Ishikawa (cell line): ENCODE measurements around the gene KRT36.

Experiments
- CEBPB ChIP-seq: IDR thresholded peaks from 2 replicates; pipeline ENCODE4 v1.6.1; 2012
- CREB1 ChIP-seq: IDR thresholded peaks from 2 replicates; pipeline ENCODE4 v1.6.1; 2012; ENCODE audit warnings: low read depth
- EGR1 ChIP-seq: IDR thresholded peaks from 2 replicates; pipeline ENCODE4 v1.6.1; 2012
- EP300 ChIP-seq: IDR thresholded peaks from 2 replicates; pipeline ENCODE4 v1.6.1; 2012; ENCODE audit warnings: borderline replicate concordance
- FOXM1 ChIP-seq: IDR thresholded peaks from 2 replicates; pipeline ENCODE4 v1.6.1; 2012; ENCODE audit warnings: low read depth, borderline replicate concordance
- NFIC ChIP-seq: IDR thresholded peaks from 2 replicates; pipeline ENCODE4 v1.6.1; 2012
- RAD21 ChIP-seq: IDR thresholded peaks from 2 replicates; pipeline ENCODE4 v1.6.1; 2012; ENCODE audit warnings: low read depth
- TAF1 ChIP-seq: IDR thresholded peaks from 2 replicates; pipeline ENCODE4 v1.6.1; 2012; ENCODE audit warnings: low read depth, mild to moderate bottlenecking
- TCF12 ChIP-seq: IDR thresholded peaks from 2 replicates; pipeline ENCODE4 v1.6.1; 2012; ENCODE audit warnings: low read depth
- TEAD4 ChIP-seq: IDR thresholded peaks from 2 replicates; pipeline ENCODE4 v1.6.1; 2012
- YY1 ChIP-seq: IDR thresholded peaks from 2 replicates; pipeline ENCODE4 v1.6.1; 2012; ENCODE audit warnings: low read depth
- ZBTB7A ChIP-seq: IDR thresholded peaks from 2 replicates; pipeline ENCODE4 v1.6.1; 2012; ENCODE audit warnings: low read depth
- TF ChIP-seq, protein P1 (sequence below): IDR thresholded peaks from 2 replicates; pipeline ENCODE4 v1.6.1; 2012
- TF ChIP-seq, protein P2 (sequence below): IDR thresholded peaks from 2 replicates; pipeline ENCODE4 v1.6.1; 2012
- TF ChIP-seq, protein P3 (sequence below): IDR thresholded peaks from 2 replicates; pipeline ENCODE4 v1.6.1; 2012; ENCODE audit warnings: low read depth, mild to moderate bottlenecking

Gene KRT36

DNA sequence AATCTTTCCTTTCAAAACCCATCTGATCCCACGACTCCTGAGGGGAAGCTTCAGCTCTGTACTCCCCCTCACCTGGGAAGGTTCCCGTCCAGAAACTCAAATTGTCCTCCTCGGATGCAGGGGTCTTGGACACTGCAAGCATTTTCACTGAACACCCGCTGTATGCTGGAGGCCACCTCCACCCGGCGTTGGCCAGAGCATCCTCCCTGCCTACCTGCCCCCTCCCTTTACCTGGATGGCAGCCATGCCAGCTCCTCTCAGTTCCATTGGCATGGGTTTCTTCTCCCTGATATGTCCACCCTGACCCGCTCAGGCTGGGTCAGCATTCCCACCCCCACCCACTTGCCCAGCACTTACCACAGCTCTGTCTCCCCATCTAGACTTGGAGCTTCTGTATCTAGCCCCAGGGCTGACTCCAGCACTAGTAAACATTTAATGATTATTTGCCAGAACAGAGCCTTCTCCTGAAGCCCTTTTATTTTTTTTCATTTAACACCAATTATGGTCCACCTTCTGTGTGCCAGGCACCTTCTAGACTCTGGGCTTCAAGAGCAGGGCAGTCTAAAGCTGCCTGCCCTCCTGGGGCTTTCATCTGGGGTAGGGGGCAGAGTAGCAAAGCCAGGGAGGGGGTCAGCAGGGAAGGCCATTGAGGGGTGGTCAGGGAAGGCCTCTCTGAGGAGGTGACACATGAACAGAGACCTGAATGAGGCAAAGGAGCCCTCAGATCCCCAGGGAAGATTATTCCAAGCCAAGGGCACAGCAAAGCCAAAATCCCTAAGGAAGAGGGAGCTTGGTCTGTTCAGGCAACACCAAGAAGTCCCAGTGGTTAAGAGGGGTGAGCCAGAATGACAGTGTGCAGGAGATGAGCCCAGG, 47.3 kb upstream of the KRT36 start:
- no peak for TF ChIP-seq YY1
- TF ChIP-seq TAF1 = no peak
- no peak for TF ChIP-seq ZBTB7A
- TF ChIP-seq TEAD4 = no peak
- no peak for TF ChIP-seq NFIC
- no peak for TF ChIP-seq CEBPB
- TF ChIP-seq, protein P1, sequence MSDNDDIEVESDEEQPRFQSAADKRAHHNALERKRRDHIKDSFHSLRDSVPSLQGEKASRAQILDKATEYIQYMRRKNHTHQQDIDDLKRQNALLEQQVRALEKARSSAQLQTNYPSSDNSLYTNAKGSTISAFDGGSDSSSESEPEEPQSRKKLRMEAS = no peak
- TF ChIP-seq EP300 = no peak
- no peak for TF ChIP-seq EGR1
- TF ChIP-seq, protein P2, sequence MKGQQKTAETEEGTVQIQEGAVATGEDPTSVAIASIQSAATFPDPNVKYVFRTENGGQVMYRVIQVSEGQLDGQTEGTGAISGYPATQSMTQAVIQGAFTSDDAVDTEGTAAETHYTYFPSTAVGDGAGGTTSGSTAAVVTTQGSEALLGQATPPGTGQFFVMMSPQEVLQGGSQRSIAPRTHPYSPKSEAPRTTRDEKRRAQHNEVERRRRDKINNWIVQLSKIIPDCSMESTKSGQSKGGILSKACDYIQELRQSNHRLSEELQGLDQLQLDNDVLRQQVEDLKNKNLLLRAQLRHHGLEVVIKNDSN = no peak
- TF ChIP-seq FOXM1 = no peak
- no peak for TF ChIP-seq TCF12
- TF ChIP-seq RAD21 = no peak
- TF ChIP-seq, protein P3, sequence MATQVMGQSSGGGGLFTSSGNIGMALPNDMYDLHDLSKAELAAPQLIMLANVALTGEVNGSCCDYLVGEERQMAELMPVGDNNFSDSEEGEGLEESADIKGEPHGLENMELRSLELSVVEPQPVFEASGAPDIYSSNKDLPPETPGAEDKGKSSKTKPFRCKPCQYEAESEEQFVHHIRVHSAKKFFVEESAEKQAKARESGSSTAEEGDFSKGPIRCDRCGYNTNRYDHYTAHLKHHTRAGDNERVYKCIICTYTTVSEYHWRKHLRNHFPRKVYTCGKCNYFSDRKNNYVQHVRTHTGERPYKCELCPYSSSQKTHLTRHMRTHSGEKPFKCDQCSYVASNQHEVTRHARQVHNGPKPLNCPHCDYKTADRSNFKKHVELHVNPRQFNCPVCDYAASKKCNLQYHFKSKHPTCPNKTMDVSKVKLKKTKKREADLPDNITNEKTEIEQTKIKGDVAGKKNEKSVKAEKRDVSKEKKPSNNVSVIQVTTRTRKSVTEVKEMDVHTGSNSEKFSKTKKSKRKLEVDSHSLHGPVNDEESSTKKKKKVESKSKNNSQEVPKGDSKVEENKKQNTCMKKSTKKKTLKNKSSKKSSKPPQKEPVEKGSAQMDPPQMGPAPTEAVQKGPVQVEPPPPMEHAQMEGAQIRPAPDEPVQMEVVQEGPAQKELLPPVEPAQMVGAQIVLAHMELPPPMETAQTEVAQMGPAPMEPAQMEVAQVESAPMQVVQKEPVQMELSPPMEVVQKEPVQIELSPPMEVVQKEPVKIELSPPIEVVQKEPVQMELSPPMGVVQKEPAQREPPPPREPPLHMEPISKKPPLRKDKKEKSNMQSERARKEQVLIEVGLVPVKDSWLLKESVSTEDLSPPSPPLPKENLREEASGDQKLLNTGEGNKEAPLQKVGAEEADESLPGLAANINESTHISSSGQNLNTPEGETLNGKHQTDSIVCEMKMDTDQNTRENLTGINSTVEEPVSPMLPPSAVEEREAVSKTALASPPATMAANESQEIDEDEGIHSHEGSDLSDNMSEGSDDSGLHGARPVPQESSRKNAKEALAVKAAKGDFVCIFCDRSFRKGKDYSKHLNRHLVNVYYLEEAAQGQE = no peak

DNA sequence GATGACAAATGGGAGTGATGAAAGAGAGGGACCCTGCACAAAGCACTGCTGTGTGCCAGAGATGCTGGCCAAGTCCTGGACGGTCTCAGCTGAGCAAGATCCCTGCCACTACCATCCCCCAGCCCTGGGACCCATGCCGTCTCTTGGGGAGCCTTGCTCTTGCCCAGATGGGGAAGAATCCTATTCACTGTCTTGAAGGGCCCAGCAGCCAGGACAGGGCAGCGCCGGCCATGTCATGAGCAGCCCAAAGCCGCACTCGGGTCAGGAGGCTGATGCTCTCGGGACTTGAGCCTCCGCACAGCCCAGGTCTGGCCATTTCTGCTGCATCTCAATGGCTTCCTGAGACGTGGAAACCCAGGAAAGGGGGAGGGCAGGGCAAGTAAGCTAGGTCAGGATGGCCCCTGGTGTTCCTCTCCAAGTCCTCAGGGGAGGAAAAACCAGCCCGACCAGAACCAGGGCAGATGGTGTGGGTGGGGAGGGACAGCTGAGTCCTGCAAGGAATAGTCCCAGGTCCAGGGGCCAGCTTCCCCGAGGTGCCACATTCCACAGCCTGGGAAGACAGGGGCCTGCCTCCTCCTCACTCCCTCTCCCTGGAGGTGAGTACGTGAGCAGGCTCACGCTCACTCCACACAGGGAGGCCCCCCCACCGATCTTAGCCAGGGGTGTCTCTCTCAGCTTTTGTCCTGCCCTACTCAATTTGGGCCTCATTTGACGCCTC, 46.2 kb upstream of the KRT36 start:
- TF ChIP-seq TEAD4 (peak; percentile 43), TCF12 (peak; percentile 66), CEBPB (no peak), EGR1 (peak; percentile 63)
- TF ChIP-seq, protein P1 = peak; percentile 55; the same call in 1 of the 2 replicates

DNA sequence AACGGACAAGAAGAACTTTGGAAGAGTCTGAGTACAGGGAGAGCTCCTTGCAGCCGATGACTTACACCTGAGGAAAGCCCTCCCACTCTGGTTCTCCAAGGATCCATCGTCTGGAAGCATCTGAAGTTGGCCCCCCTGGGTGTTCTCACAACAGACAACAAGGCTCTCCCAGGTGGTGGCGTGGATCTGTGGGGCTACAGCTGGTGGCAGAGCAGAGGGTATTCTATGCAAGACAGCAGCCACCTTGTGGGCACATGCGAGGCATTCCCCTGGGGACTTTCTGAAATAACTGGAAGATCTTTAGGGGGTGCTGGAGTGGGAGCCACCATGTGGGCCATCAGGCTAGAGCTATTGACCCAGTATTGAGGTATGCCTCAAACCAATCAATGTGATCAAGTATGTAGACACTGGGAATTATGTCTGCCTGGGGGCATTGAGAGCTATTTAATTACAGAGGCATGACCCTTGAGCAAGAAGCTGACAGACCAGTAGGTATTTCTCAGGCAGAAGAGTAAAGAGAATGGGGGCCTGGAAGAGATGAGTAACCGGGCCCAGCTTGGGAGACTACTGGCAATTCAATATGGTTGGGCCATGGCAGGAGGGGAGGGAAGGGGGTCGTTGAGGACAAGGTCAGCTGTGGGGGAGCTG, 45.3 kb upstream of the KRT36 start:
- TF ChIP-seq EP300 (no peak), FOXM1 (no peak), TEAD4 (no peak), EGR1 (no peak), YY1 (no peak), RAD21 (no peak; the same call in 1 of the 2 replicates), ZBTB7A (no peak), NFIC (no peak), TAF1 (no peak), CREB1 (no peak)
- TF ChIP-seq, protein P2 = no peak
- TF ChIP-seq, protein P3 = no peak
- TF ChIP-seq, protein P1 = no peak

DNA sequence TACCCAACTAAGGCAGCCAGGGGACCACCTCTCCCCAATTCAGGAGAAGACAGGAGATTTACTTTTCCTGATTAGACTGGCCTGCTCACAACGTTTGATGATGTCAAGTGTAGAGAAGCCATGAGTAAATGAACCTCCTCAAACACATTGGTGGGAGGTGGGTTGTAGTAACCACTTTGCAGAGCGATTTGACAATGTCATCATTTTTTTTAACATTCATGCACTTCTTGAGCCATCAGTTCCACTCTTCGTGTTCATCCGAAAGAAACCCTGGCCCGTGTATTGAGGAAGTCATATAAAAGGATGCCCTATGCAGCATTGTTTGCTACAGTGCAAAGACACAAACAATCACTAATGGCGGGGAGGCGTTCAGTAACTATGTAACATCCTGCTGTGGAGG, 43.9 kb upstream of the KRT36 start:
- TF ChIP-seq, protein P1 = no peak
- no peak for TF ChIP-seq CEBPB

DNA sequence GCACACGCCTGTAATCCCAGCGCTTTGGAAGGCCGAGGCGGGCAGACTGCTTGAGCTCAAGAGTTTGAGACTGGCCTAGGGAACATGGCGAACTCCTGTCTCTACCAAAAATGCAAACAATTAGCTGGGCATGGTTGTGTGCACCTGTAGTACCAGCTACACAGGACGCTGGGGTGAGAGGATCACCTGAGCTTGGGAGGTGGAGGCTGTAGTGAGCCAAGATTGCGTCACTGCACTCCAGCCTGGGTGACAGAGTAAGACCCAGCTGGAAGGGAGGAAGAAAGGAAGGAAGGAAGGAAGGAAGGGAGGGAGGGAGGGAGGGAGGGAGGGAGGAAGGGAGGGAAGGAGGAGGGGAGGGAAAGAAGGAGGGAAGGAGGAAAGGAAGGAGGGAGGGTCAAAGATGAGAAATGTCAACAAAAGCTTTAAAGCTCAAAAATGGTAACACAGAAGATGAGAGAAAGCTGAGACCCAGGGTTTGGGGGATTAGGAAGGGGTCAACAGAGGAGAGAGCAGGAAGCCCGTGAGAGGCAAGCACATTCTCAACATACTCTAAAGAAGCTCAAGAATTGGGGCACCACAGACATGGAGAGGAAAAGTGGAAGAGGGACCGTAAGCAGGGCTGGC, 43.3 kb upstream of the KRT36 start:
- TF ChIP-seq TAF1 (no peak), CREB1 (no peak), FOXM1 (no peak), EGR1 (no peak), EP300 (no peak), TCF12 (no peak), CEBPB (peak; percentile 84), TEAD4 (no peak), NFIC (peak; percentile 20; the same call in 1 of the 2 replicates), YY1 (no peak), RAD21 (no peak)
- TF ChIP-seq, protein P3 = no peak
- TF ChIP-seq, protein P1 = no peak
